Activated T-helper 17 cell treated with anti-CD3 and anti-CD28 coated beads, Interleukin-2, amount 50 U/mL, for 72 hours (primary cell): ENCODE measurements around the gene YIPF1. TPM values are rescaled to one million over a fixed set of nuclear protein-coding genes. Genes with fewer than 3 reads are reported as not detected.
A peak's percentile ranks its signal among the peaks of the same experiment; 100 is the strongest.
"Not testable (repeated sequence)": the region's sequence is repeated elsewhere in the genome, so short reads cannot be mapped to it uniquely, and the experiment has no call there.

Experiments
- ATAC-seq: fragments of 150-1000 bp; cut with Tn5 transposase; replicated peaks from 2 replicates; pipeline ENCODE4 v1.10.0; 2021; ENCODE audit warnings: mild to moderate bottlenecking, moderate library complexity
- H3K27ac Mint-ChIP-seq: one replicate; pipeline ENCODE4 v1.8.0; 2022; ENCODE audit warnings: mixed read lengths
- H3K27me3 Mint-ChIP-seq: one replicate; pipeline ENCODE4 v1.8.0; 2022; ENCODE audit warnings: mixed read lengths
- H3K36me3 Mint-ChIP-seq: one replicate; pipeline ENCODE4 v1.8.0; 2022; ENCODE audit warnings: low read depth, mild to moderate bottlenecking, mixed read lengths
- H3K4me1 Mint-ChIP-seq: one replicate; pipeline ENCODE4 v1.8.0; 2022; ENCODE audit warnings: mixed read lengths
- H3K4me3 Mint-ChIP-seq: one replicate; pipeline ENCODE4 v1.8.0; 2022; ENCODE audit warnings: mild to moderate bottlenecking, mixed read lengths
- H3K9me3 Mint-ChIP-seq: one replicate; pipeline ENCODE4 v1.8.0; 2022; ENCODE audit warnings: mixed read lengths
- total RNA-seq, 2 donors: library from RNA; stranded (reverse); gene quantifications; one replicate each; pipeline ENCODE4 v1.2.3, GENCODE V29; 2022

The YIPF1 gene
- total RNA-seq, 2 donors from 2014 or later: 13.7 to 14.8 TPM

GRCh38 chr1:53837924-53838653 is 51.5 kb downstream of the YIPF1 start, which contains the start of gene NDC1:
TSS of gene NDC1 (minus strand) at chr1:53838296. CDS start at chr1:53838261, 35 bp downstream.
- Mint-ChIP-seq H3K27me3 (no peaks in the 10 kb centered on the region), H3K4me3 (peak within 1 kb of the TSS; percentile 99), H3K36me3 (peaks cover 30% of the 10 kb centered on the region), H3K4me1 (peaks cover 19% of the 10 kb centered on the region), H3K9me3 (no peaks in the 10 kb centered on the region), H3K27ac (peak within 1 kb of the TSS; percentile 96)
- peak; percentile 89 for ATAC-seq

GRCh38 chr1:53837646-53837923 is 52.0 kb downstream of the YIPF1 start:
- peak overlapping the region; percentile 96 for H3K27ac Mint-ChIP-seq
- no peaks in the 10 kb centered on the region for H3K9me3 Mint-ChIP-seq
- ATAC-seq: no peak
- H3K4me3 Mint-ChIP-seq: peak overlapping the region; percentile 99
- H3K4me1 Mint-ChIP-seq: peaks cover 19% of the 10 kb centered on the region
- H3K27me3 Mint-ChIP-seq: no peaks in the 10 kb centered on the region
- H3K36me3 Mint-ChIP-seq: peaks cover 32% of the 10 kb centered on the region

- H3K27me3 Mint-ChIP-seq: no peaks in the 10 kb centered on the region
- peak overlapping the region; percentile 99 for H3K4me3 Mint-ChIP-seq
- H3K36me3 Mint-ChIP-seq: peaks cover 47% of the 10 kb centered on the region
- H3K4me1 Mint-ChIP-seq: peaks cover 19% of the 10 kb centered on the region
- no peak for ATAC-seq
- H3K9me3 Mint-ChIP-seq: no peaks in the 10 kb centered on the region
- H3K27ac Mint-ChIP-seq: no peak overlapping the region
Measured at GRCh38 chr1:53835491-53835890, 54.1 kb downstream of the YIPF1 start.

- no peak for ATAC-seq
- Mint-ChIP-seq H3K4me1 (peaks cover 19% of the 10 kb centered on the region), H3K36me3 (peaks cover 54% of the 10 kb centered on the region), H3K27ac (no peak overlapping the region), H3K27me3 (no peaks in the 10 kb centered on the region), H3K4me3 (no peak overlapping the region), H3K9me3 (no peaks in the 10 kb centered on the region)
Measured at GRCh38 chr1:53834776-53835175, 54.8 kb downstream of the YIPF1 start.

- H3K4me3 Mint-ChIP-seq: no peak overlapping the region
- H3K4me1 Mint-ChIP-seq: peaks cover 13% of the 10 kb centered on the region
- no peak for ATAC-seq
- H3K36me3 Mint-ChIP-seq: peaks cover 66% of the 10 kb centered on the region
- H3K27me3 Mint-ChIP-seq: no peaks in the 10 kb centered on the region
- no peak overlapping the region for H3K27ac Mint-ChIP-seq
- no peaks in the 10 kb centered on the region for H3K9me3 Mint-ChIP-seq
Measured at GRCh38 chr1:53833393-53833792, 56.2 kb downstream of the YIPF1 start.

- H3K4me3 Mint-ChIP-seq: no peak overlapping the region
- ATAC-seq: no peak
- no peaks in the 10 kb centered on the region for H3K9me3 Mint-ChIP-seq
- H3K36me3 Mint-ChIP-seq: peaks cover 88% of the 10 kb centered on the region
- H3K27me3 Mint-ChIP-seq: no peaks in the 10 kb centered on the region
- H3K4me1 Mint-ChIP-seq: no peaks in the 10 kb centered on the region
- H3K27ac Mint-ChIP-seq: no peak overlapping the region
Measured at GRCh38 chr1:53826367-53826766, 63.2 kb downstream of the YIPF1 start.

GRCh38 chr1:53825306-53825705 is 64.3 kb downstream of the YIPF1 start:
- Mint-ChIP-seq H3K4me1 (no peaks in the 10 kb centered on the region), H3K27ac (no peak overlapping the region), H3K4me3 (no peak overlapping the region), H3K9me3 (no peaks in the 10 kb centered on the region), H3K36me3 (peaks cover 89% of the 10 kb centered on the region), H3K27me3 (no peaks in the 10 kb centered on the region)
- no peak for ATAC-seq

GRCh38 chr1:53822931-53823330 is 66.7 kb downstream of the YIPF1 start:
- H3K36me3 Mint-ChIP-seq: peaks cover 93% of the 10 kb centered on the region
- no peaks in the 10 kb centered on the region for H3K4me1 Mint-ChIP-seq
- H3K4me3 Mint-ChIP-seq: no peak overlapping the region
- no peak overlapping the region for H3K27ac Mint-ChIP-seq
- no peaks in the 10 kb centered on the region for H3K27me3 Mint-ChIP-seq
- no peak for ATAC-seq
- no peaks in the 10 kb centered on the region for H3K9me3 Mint-ChIP-seq

- H3K9me3 Mint-ChIP-seq: no peaks in the 10 kb centered on the region
- no peak overlapping the region for H3K4me3 Mint-ChIP-seq
- ATAC-seq: no peak
- H3K36me3 Mint-ChIP-seq: peaks cover 93% of the 10 kb centered on the region
- H3K27ac Mint-ChIP-seq: no peak overlapping the region
- no peaks in the 10 kb centered on the region for H3K27me3 Mint-ChIP-seq
- no peaks in the 10 kb centered on the region for H3K4me1 Mint-ChIP-seq
Measured at GRCh38 chr1:53821380-53821779, 68.2 kb downstream of the YIPF1 start.

- Mint-ChIP-seq H3K27ac (no peak overlapping the region), H3K4me3 (no peak overlapping the region), H3K27me3 (no peaks in the 10 kb centered on the region), H3K4me1 (peaks cover 5% of the 10 kb centered on the region), H3K36me3 (peaks cover 93% of the 10 kb centered on the region), H3K9me3 (no peaks in the 10 kb centered on the region)
- ATAC-seq: no peak
Measured at GRCh38 chr1:53819387-53819786, 70.2 kb downstream of the YIPF1 start.

GRCh38 chr1:53816584-53816983 is 73.0 kb downstream of the YIPF1 start:
- H3K9me3 Mint-ChIP-seq, ATAC-seq, H3K27ac Mint-ChIP-seq, H3K27me3 Mint-ChIP-seq, H3K4me3 Mint-ChIP-seq: not testable (repeated sequence)
- Mint-ChIP-seq H3K36me3 (peaks cover 98% of the 10 kb centered on the region), H3K4me1 (peaks cover 16% of the 10 kb centered on the region)

GRCh38 chr1:53815484-53815883 is 74.1 kb downstream of the YIPF1 start:
- H3K27ac Mint-ChIP-seq, H3K4me3 Mint-ChIP-seq, ATAC-seq, H3K27me3 Mint-ChIP-seq, H3K9me3 Mint-ChIP-seq: not testable (repeated sequence)
- peaks cover 98% of the 10 kb centered on the region for H3K36me3 Mint-ChIP-seq
- H3K4me1 Mint-ChIP-seq: peaks cover 16% of the 10 kb centered on the region

- Mint-ChIP-seq H3K27me3 (no peaks in the 10 kb centered on the region), H3K4me1 (peaks cover 16% of the 10 kb centered on the region), H3K9me3 (no peaks in the 10 kb centered on the region), H3K36me3 (peaks cover 98% of the 10 kb centered on the region), H3K4me3 (no peak overlapping the region), H3K27ac (peak overlapping the region; percentile 48)
- ATAC-seq: no peak
Measured at GRCh38 chr1:53811414-53811851, 78.2 kb downstream of the YIPF1 start.

- Mint-ChIP-seq H3K36me3 (peaks cover 98% of the 10 kb centered on the region), H3K9me3 (no peaks in the 10 kb centered on the region), H3K27me3 (no peaks in the 10 kb centered on the region), H3K27ac (no peak overlapping the region), H3K4me3 (no peak overlapping the region), H3K4me1 (peaks cover 16% of the 10 kb centered on the region)
- ATAC-seq: no peak
Measured at GRCh38 chr1:53810497-53810896, 79.1 kb downstream of the YIPF1 start.

GRCh38 chr1:53810007-53810406 is 79.6 kb downstream of the YIPF1 start:
- Mint-ChIP-seq H3K4me3 (no peak overlapping the region), H3K27ac (no peak overlapping the region), H3K36me3 (peaks cover 98% of the 10 kb centered on the region), H3K9me3 (no peaks in the 10 kb centered on the region), H3K27me3 (no peaks in the 10 kb centered on the region), H3K4me1 (peaks cover 16% of the 10 kb centered on the region)
- no peak for ATAC-seq

- ATAC-seq: no peak
- H3K36me3 Mint-ChIP-seq: peaks cover 98% of the 10 kb centered on the region
- H3K27ac Mint-ChIP-seq: no peak overlapping the region
- H3K4me3 Mint-ChIP-seq: no peak overlapping the region
- H3K4me1 Mint-ChIP-seq: peaks cover 5% of the 10 kb centered on the region
- H3K27me3 Mint-ChIP-seq: no peaks in the 10 kb centered on the region
- no peaks in the 10 kb centered on the region for H3K9me3 Mint-ChIP-seq
Measured at GRCh38 chr1:53807916-53808315, 81.7 kb downstream of the YIPF1 start.
